ENCODE measurements around the gene ZNF438. TPM values are rescaled to one million over a fixed set of nuclear protein-coding genes. Genes with fewer than 3 reads are reported as not detected.
"Not testable (repeated sequence)": the region's sequence is repeated elsewhere in the genome, so short reads cannot be mapped to it uniquely, and the experiment has no call there.

Gene ZNF438
- total and polyA plus RNA-seq, 7 experiments from 2014 or later: 3.9 to 9.4 (median 4.2) TPM

DNA sequence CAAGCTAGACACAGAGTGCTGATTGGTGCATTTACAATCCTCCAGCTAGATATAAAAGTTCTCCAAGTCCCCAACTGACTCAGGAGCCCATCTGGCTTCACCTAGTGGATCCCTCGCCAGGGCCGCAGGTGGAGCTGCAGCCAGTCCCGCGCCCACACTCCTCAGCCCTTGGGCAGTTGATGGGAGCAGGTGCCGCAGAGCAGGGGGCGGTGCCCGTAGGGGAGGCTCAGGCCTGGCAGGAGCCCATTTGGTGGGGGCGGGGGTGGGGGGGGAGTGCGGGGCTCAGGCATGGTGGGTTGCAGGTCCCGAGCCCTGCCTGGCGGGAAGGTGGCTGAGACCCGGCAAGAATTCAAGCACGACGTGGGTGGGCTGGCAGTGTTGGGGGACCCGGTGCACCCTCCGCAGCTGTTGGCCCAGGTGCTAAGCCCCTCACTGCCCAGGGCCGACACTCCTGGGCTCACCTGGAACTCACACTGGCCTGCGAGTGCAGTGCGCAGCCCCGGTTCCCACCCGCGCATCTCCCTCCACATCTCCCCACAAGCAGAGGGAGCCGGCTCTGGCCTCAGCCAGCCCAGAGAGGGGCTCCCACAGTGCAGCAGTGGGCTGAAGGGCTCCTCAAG, 101.7 kb downstream of the ZNF438 start:
- no peak for DNase-seq
- H3K27me3 ChIP-seq (ENCODE audit: control insufficient read depth in 2 of 2, insufficient read depth in 2 of 2, low read length in 2 of 2): no peaks in the 10 kb centered on the region
- no peak overlapping the region for H3K27ac ChIP-seq (ENCODE audit: low read depth, low read length)
- peak overlapping the region in 5 of 9 donors; percentile 82 to 90 (median 87) for H3K27ac Mint-ChIP-seq
- no peaks in the 10 kb centered on the region for H3K36me3 ChIP-seq (ENCODE audit: control insufficient read depth in 2 of 3, insufficient read depth in 3 of 3, low read length in 3 of 3)
- H3K4me3 Mint-ChIP-seq: peak overlapping the region in 3 of 10 donors; percentile 80 to 89 (median 81)
- CTCF ChIA-PET: no interaction called here
- intact Hi-C loops (cut with micrococcal nuclease): loop anchor here (2.0 to 10.0 kb wide), 2 partner anchors 55 to 145 kb away; no protein-coding TSS in a partner anchor
- peaks cover 5 to 32% (median 19%) of the 10 kb centered on the region in 5 donors for H3K36me3 Mint-ChIP-seq
- H3K4me3 ChIP-seq (ENCODE audit: low read length): no peak overlapping the region
- POLR2A ChIA-PET: no interaction called here
- no peaks in the 10 kb centered on the region for H3K9me3 ChIP-seq (ENCODE audit: control insufficient read depth in 2 of 3, low read length in 3 of 3)
- H3K27me3 Mint-ChIP-seq: no peaks in the 10 kb centered on the region
- peaks cover 0 to 8% (median 5%) of the 10 kb centered on the region in 11 donors for H3K9me3 Mint-ChIP-seq
- no peak for ATAC-seq
- H3K4me1 Mint-ChIP-seq: peaks cover 3 to 14% (median 13%) of the 10 kb centered on the region in 7 donors
- H3K4me1 ChIP-seq (ENCODE audit: control insufficient read depth in 2 of 2, insufficient read depth in 2 of 2, low read length in 2 of 2): no peaks in the 10 kb centered on the region

DNA sequence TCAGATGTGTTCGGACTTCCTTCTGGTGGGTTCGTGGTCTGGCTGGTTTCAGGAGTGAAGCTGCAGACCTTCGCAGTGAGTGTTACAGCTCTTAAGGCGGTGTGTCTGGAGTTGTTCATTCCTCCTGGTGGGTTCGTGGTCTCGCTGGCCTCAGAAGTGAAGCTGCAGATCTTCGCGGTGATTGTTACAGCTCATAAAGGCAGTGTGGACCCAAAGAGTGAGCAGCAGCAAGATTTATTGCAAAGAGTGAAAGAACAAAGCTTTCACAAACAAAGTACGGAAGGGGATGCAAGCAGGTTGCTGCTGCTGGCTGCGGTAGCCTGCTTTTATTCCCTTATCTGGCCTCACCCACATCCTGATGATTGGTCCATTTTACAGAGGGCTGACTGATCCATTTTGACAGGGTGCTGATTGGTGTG, 102.3 kb downstream of the ZNF438 start:
- Mint-ChIP-seq H3K9me3 (peaks cover 2 to 14% (median 8%) of the 10 kb centered on the region in 11 donors), H3K4me1 (peaks cover 3 to 13% (median 12%) of the 10 kb centered on the region in 7 donors), H3K4me3 (peak overlapping the region; percentile 69 to 89 (median 83)), H3K36me3 (peaks cover 8 to 32% (median 25%) of the 10 kb centered on the region in 5 donors), H3K27ac (peak overlapping the region; percentile 80 to 92 (median 84))
- DNase-seq: peak in 6 of 9 donors; percentile 13 to 50 (median 31)
- CTCF ChIA-PET: interaction anchor here (0.6 kb wide), 1 partner anchor 499 kb away, joined by 3 read pairs; no protein-coding TSS in a partner anchor
- Histone ChIP-seq H3K27ac (ENCODE audit: low read depth, low read length) (peak overlapping the region; percentile 30), H3K4me3 (ENCODE audit: low read length) (peak overlapping the region; percentile 16)
- H3K36me3 ChIP-seq (ENCODE audit: control insufficient read depth in 2 of 3, insufficient read depth in 3 of 3, low read length in 3 of 3); H3K27me3 Mint-ChIP-seq; POLR2A ChIA-PET; H3K9me3 ChIP-seq (ENCODE audit: control insufficient read depth in 2 of 3, low read length in 3 of 3); H3K27me3 ChIP-seq (ENCODE audit: control insufficient read depth in 2 of 2, insufficient read depth in 2 of 2, low read length in 2 of 2); ATAC-seq; H3K4me1 ChIP-seq (ENCODE audit: control insufficient read depth in 2 of 2, insufficient read depth in 2 of 2, low read length in 2 of 2): not testable (repeated sequence)
- intact Hi-C loops (cut with micrococcal nuclease): loop anchor here in 1 of 2 donors (2.0 kb wide), 1 partner anchor 145 kb away; no protein-coding TSS in a partner anchor

DNA sequence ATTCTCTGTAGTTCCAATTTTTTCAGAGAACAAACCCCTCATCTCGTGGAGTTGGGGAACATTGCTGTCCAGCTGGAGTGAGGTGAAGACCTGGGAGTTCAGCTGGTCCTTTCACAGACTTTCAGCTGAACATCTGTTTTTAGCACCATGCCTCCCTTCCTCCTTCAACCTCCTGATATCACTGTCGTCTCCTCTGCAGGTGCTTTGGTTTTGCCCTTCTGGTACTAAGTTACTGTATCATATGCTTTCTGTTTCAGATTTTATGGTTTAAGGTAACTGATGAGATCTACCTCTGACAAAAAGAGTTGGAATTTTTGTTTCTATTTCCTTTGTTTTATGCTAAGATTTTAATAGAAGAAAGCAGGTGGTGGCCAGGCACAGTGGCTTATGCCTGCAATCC, 102.9 kb downstream of the ZNF438 start:
- Mint-ChIP-seq H3K4me3 (peak overlapping the region; percentile 69 to 89 (median 83)), H3K27me3 (no peaks in the 10 kb centered on the region), H3K27ac (peak overlapping the region; percentile 80 to 92 (median 84)), H3K9me3 (peaks cover 5 to 18% (median 12%) of the 10 kb centered on the region in 11 donors), H3K4me1 (peaks cover 3 to 13% (median 12%) of the 10 kb centered on the region in 7 donors), H3K36me3 (peaks cover 12 to 36% (median 29%) of the 10 kb centered on the region in 5 donors)
- DNase-seq (peak in 5 of 9 donors; percentile 4 to 23 (median 7)), ATAC-seq (no peak)
- intact Hi-C loops (cut with micrococcal nuclease): loop anchor here in 1 of 2 donors (2.0 kb wide), 1 partner anchor 144 kb away; no protein-coding TSS in a partner anchor
- H3K4me3 ChIP-seq (ENCODE audit: low read length): peak overlapping the region; percentile 16
- H3K9me3 ChIP-seq (ENCODE audit: control insufficient read depth in 2 of 3, low read length in 3 of 3): peaks cover 0 to 6% (median 0%) of the 10 kb centered on the region in 3 experiments
- POLR2A ChIA-PET: no interaction called here
- CTCF ChIA-PET: interaction anchor here (0.6 kb wide), 1 partner anchor 499 kb away, joined by 3 read pairs; no protein-coding TSS in a partner anchor
- no peaks in the 10 kb centered on the region for H3K36me3 ChIP-seq (ENCODE audit: control insufficient read depth in 2 of 3, insufficient read depth in 3 of 3, low read length in 3 of 3)
- H3K27ac ChIP-seq (ENCODE audit: low read depth, low read length): peak overlapping the region; percentile 30
- no peaks in the 10 kb centered on the region for H3K27me3 ChIP-seq (ENCODE audit: control insufficient read depth in 2 of 2, insufficient read depth in 2 of 2, low read length in 2 of 2)
- no peaks in the 10 kb centered on the region for H3K4me1 ChIP-seq (ENCODE audit: control insufficient read depth in 2 of 2, insufficient read depth in 2 of 2, low read length in 2 of 2)

DNA sequence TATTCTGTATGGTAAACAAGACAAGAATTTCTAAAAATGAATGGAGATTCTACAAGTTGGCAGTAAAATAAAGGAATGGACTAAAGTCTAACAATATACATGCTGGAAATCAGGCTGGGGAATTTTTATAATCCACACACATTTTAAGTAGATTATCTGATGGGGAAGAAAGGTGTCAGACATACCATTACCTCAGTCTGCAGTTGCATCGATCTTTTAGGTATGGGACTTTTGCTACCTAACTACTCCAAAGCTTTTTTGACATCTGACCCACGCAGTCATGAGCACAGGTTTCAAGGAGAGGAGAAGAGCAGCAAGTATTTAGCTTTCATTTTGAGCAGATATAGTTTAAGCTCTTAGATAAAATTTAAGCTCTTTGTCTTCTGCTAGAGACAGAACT, 113.0 kb downstream of the ZNF438 start:
- ChIA-PET CTCF (no interaction called here), POLR2A (no interaction called here)
- Mint-ChIP-seq H3K4me3 (no peak overlapping the region), H3K27ac (no peak overlapping the region), H3K9me3 (peaks cover 0 to 2% (median 0%) of the 10 kb centered on the region in 11 donors), H3K36me3 (peaks cover 3 to 23% (median 12%) of the 10 kb centered on the region in 5 donors), H3K4me1 (no peaks in the 10 kb centered on the region), H3K27me3 (no peaks in the 10 kb centered on the region)
- Histone ChIP-seq H3K36me3 (ENCODE audit: control insufficient read depth in 2 of 3, insufficient read depth in 3 of 3, low read length in 3 of 3) (no peaks in the 10 kb centered on the region), H3K27me3 (ENCODE audit: control insufficient read depth in 2 of 2, insufficient read depth in 2 of 2, low read length in 2 of 2) (no peaks in the 10 kb centered on the region), H3K9me3 (ENCODE audit: control insufficient read depth in 2 of 3, low read length in 3 of 3) (no peaks in the 10 kb centered on the region), H3K4me1 (ENCODE audit: control insufficient read depth in 2 of 2, insufficient read depth in 2 of 2, low read length in 2 of 2) (no peaks in the 10 kb centered on the region), H3K27ac (ENCODE audit: low read depth, low read length) (no peak overlapping the region), H3K4me3 (ENCODE audit: low read length) (no peak overlapping the region)
- no peak for ATAC-seq
- DNase-seq: no peak
- intact Hi-C loops (cut with micrococcal nuclease): no loop called here

DNA sequence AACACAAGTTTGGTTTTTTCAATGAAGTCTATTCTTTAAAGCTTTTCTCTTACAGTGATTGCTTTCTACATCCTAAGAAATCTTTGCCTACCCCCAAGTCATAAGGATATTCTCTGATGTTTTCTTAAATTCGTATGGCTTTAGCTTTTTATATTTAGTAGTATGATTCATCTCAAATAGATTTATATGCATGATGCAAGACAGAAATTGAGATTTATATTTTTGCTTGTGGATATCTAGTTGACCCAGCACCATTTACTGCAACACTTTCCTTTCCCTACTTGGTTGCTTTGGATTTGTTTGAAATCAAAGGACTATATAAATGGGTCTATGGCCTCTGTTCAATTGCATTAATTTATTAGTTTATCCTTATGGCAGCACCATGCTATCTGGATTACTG, 113.9 kb downstream of the ZNF438 start:
- CTCF ChIA-PET: no interaction called here
- Histone ChIP-seq H3K4me3 (ENCODE audit: low read length) (no peak overlapping the region), H3K27ac (ENCODE audit: low read depth, low read length) (no peak overlapping the region), H3K27me3 (ENCODE audit: control insufficient read depth in 2 of 2, insufficient read depth in 2 of 2, low read length in 2 of 2) (no peaks in the 10 kb centered on the region), H3K9me3 (ENCODE audit: control insufficient read depth in 2 of 3, low read length in 3 of 3) (no peaks in the 10 kb centered on the region), H3K4me1 (ENCODE audit: control insufficient read depth in 2 of 2, insufficient read depth in 2 of 2, low read length in 2 of 2) (no peaks in the 10 kb centered on the region), H3K36me3 (ENCODE audit: control insufficient read depth in 2 of 3, insufficient read depth in 3 of 3, low read length in 3 of 3) (no peaks in the 10 kb centered on the region)
- Mint-ChIP-seq H3K4me3 (no peak overlapping the region), H3K27me3 (no peaks in the 10 kb centered on the region), H3K9me3 (no peaks in the 10 kb centered on the region), H3K27ac (no peak overlapping the region), H3K4me1 (no peaks in the 10 kb centered on the region), H3K36me3 (peaks cover 0 to 15% (median 5%) of the 10 kb centered on the region in 5 donors)
- ATAC-seq (no peak), DNase-seq (no peak)
- intact Hi-C loops (cut with micrococcal nuclease): no loop called here
- POLR2A ChIA-PET: no interaction called here

DNA sequence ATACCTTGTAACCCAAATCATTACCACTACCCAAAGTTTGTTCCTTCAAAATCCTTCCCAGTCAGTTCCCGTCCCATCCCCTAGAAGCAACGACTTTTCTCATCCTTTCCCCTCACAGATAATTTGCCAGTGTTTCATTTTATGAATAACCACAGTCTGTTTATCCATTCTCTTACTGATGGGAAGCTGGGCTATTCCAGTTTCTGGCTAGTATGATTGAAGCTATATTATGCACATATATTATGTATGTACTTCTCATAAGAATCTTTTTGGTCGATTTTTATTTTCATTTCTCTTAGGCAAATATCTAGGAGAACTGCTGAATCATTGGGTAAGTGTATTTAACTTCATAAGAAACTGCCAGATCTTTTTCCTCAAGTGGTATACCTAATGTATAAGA, 114.6 kb downstream of the ZNF438 start:
- no peak for ATAC-seq
- H3K4me3 ChIP-seq (ENCODE audit: low read length): no peak overlapping the region
- H3K4me1 Mint-ChIP-seq: no peaks in the 10 kb centered on the region
- H3K9me3 ChIP-seq (ENCODE audit: control insufficient read depth in 2 of 3, low read length in 3 of 3): no peaks in the 10 kb centered on the region
- ChIA-PET POLR2A (no interaction called here), CTCF (no interaction called here)
- no peaks in the 10 kb centered on the region for H3K4me1 ChIP-seq (ENCODE audit: control insufficient read depth in 2 of 2, insufficient read depth in 2 of 2, low read length in 2 of 2)
- H3K36me3 Mint-ChIP-seq: peaks cover 0 to 15% (median 5%) of the 10 kb centered on the region in 5 donors
- no peak for DNase-seq
- no peak overlapping the region for H3K27ac Mint-ChIP-seq
- H3K27me3 ChIP-seq (ENCODE audit: control insufficient read depth in 2 of 2, insufficient read depth in 2 of 2, low read length in 2 of 2): no peaks in the 10 kb centered on the region
- no peaks in the 10 kb centered on the region for H3K9me3 Mint-ChIP-seq
- intact Hi-C loops (cut with micrococcal nuclease): no loop called here
- no peaks in the 10 kb centered on the region for H3K27me3 Mint-ChIP-seq
- H3K4me3 Mint-ChIP-seq: no peak overlapping the region
- no peak overlapping the region for H3K27ac ChIP-seq (ENCODE audit: low read depth, low read length)
- H3K36me3 ChIP-seq (ENCODE audit: control insufficient read depth in 2 of 3, insufficient read depth in 3 of 3, low read length in 3 of 3): no peaks in the 10 kb centered on the region

DNA sequence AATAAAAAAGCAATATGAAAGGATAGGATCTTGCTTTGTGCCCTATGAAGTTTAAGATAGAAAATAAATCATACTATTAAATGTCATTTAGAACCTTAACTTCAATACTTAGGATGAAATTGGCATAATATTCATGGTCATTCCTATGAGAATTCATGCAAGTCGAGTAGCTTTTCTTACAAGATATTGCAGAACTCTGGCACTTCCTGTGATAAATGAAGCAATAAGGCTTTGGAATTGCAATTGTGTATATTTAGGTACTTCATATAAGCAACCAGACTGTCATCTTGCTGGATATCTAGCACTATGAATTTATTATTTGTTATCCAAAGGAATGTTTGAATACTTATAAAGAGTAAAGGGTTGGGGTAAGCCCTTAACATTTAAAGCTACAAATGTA, 116.5 kb downstream of the ZNF438 start:
- Histone ChIP-seq H3K27me3 (ENCODE audit: control insufficient read depth in 2 of 2, insufficient read depth in 2 of 2, low read length in 2 of 2) (no peaks in the 10 kb centered on the region), H3K36me3 (ENCODE audit: control insufficient read depth in 2 of 3, insufficient read depth in 3 of 3, low read length in 3 of 3) (no peaks in the 10 kb centered on the region), H3K27ac (ENCODE audit: low read depth, low read length) (no peak overlapping the region), H3K4me1 (ENCODE audit: control insufficient read depth in 2 of 2, insufficient read depth in 2 of 2, low read length in 2 of 2) (no peaks in the 10 kb centered on the region), H3K9me3 (ENCODE audit: control insufficient read depth in 2 of 3, low read length in 3 of 3) (no peaks in the 10 kb centered on the region), H3K4me3 (ENCODE audit: low read length) (no peak overlapping the region)
- DNase-seq (no peak), ATAC-seq (no peak)
- Mint-ChIP-seq H3K4me1 (no peaks in the 10 kb centered on the region), H3K36me3 (peaks cover 2 to 10% (median 6%) of the 10 kb centered on the region in 5 donors), H3K27ac (no peak overlapping the region), H3K4me3 (no peak overlapping the region), H3K9me3 (no peaks in the 10 kb centered on the region), H3K27me3 (no peaks in the 10 kb centered on the region)
- CTCF ChIA-PET: no interaction called here
- intact Hi-C loops (cut with micrococcal nuclease): no loop called here
- POLR2A ChIA-PET: no interaction called here

Measured in naive thymus-derived CD4-positive, alpha-beta T cell (primary cell).